ENCODE measurements around the gene XCL2.

The XCL2 gene

GRCh38 chr1:168567568-168567967 is 23.8 kb upstream of the XCL2 start:
- TF ChIP-seq OSR1 (CRISPR knock-in tag; IDR thresholded peaks at IDR 0.05) (no peak), CSDC2 (CRISPR knock-in tag; IDR thresholded peaks at IDR 0.05) (no peak), ZC3H10 (CRISPR knock-in tag; IDR thresholded peaks at IDR 0.05) (no peak), GLIS3 (CRISPR knock-in tag; IDR thresholded peaks at IDR 0.05) (no peak), SNAI2 (CRISPR knock-in tag; IDR thresholded peaks at IDR 0.05) (no peak), ZNF70 (CRISPR knock-in tag; IDR thresholded peaks at IDR 0.05) (no peak), CSRNP3 (CRISPR knock-in tag; IDR thresholded peaks at IDR 0.05) (no peak), POU6F1 (CRISPR knock-in tag; IDR thresholded peaks at IDR 0.05; ENCODE audit: borderline replicate concordance, low read depth) (no peak), TCF4 (CRISPR knock-in tag; IDR thresholded peaks at IDR 0.05; ENCODE audit: borderline replicate concordance) (no peak), ISL1 (CRISPR knock-in tag; IDR thresholded peaks at IDR 0.05) (no peak), ZNF8 (CRISPR knock-in tag; IDR thresholded peaks at IDR 0.05) (no peak)
- no peak for ATAC-seq

GRCh38 chr1:168567007-168567406 is 23.2 kb upstream of the XCL2 start:
- TF ChIP-seq ZFP30 (CRISPR knock-in tag; IDR thresholded peaks at IDR 0.05) (no peak), ARNTL (CRISPR knock-in tag; IDR thresholded peaks at IDR 0.05; ENCODE audit: borderline replicate concordance, low read depth) (no peak), ZFP3 (CRISPR knock-in tag; IDR thresholded peaks at IDR 0.05) (no peak), BACH2 (CRISPR knock-in tag; IDR thresholded peaks at IDR 0.05; ENCODE audit: borderline replicate concordance) (no peak), ZNF70 (CRISPR knock-in tag; IDR thresholded peaks at IDR 0.05) (no peak), POU6F1 (CRISPR knock-in tag; IDR thresholded peaks at IDR 0.05; ENCODE audit: borderline replicate concordance, low read depth) (no peak), CREB5 (CRISPR knock-in tag; IDR thresholded peaks at IDR 0.05; ENCODE audit: low read depth) (no peak), ESRRG (CRISPR knock-in tag; IDR thresholded peaks at IDR 0.05) (no peak), GLIS3 (CRISPR knock-in tag; IDR thresholded peaks at IDR 0.05) (no peak), ZC3H10 (CRISPR knock-in tag; IDR thresholded peaks at IDR 0.05) (no peak), PATZ1 (CRISPR knock-in tag; IDR thresholded peaks at IDR 0.05; ENCODE audit: borderline replicate concordance) (no peak), ISL1 (CRISPR knock-in tag; IDR thresholded peaks at IDR 0.05) (no peak), TOX (CRISPR knock-in tag; IDR thresholded peaks at IDR 0.05; ENCODE audit: borderline replicate concordance) (no peak), CSRNP3 (CRISPR knock-in tag; IDR thresholded peaks at IDR 0.05) (no peak), TCF4 (CRISPR knock-in tag; IDR thresholded peaks at IDR 0.05; ENCODE audit: borderline replicate concordance) (no peak), CSDC2 (CRISPR knock-in tag; IDR thresholded peaks at IDR 0.05) (no peak), ZNF565 (CRISPR knock-in tag; conservative IDR thresholded peaks at IDR 0.05; ENCODE audit: low read depth) (no peak), OSR1 (CRISPR knock-in tag; IDR thresholded peaks at IDR 0.05) (no peak), TSHZ2 (CRISPR knock-in tag; IDR thresholded peaks at IDR 0.05) (no peak), RARB (CRISPR knock-in tag; IDR thresholded peaks at IDR 0.05) (no peak)
- no peak for ATAC-seq

Data from SK-N-SH treated with all-trans-retinoic acid at 6 μM for 48 hours (cell line).